ENCODE measurements around the gene PHAF1. TPM values are rescaled to one million over a fixed set of nuclear protein-coding genes. Genes with fewer than 3 reads are reported as not detected.

The PHAF1 gene
- total and polyA plus RNA-seq, 2 of the 13 experiments (the other 11 are each of a cell fraction or from before 2014, with no cell fraction given) = 48.3 to 174 TPM

DNA sequence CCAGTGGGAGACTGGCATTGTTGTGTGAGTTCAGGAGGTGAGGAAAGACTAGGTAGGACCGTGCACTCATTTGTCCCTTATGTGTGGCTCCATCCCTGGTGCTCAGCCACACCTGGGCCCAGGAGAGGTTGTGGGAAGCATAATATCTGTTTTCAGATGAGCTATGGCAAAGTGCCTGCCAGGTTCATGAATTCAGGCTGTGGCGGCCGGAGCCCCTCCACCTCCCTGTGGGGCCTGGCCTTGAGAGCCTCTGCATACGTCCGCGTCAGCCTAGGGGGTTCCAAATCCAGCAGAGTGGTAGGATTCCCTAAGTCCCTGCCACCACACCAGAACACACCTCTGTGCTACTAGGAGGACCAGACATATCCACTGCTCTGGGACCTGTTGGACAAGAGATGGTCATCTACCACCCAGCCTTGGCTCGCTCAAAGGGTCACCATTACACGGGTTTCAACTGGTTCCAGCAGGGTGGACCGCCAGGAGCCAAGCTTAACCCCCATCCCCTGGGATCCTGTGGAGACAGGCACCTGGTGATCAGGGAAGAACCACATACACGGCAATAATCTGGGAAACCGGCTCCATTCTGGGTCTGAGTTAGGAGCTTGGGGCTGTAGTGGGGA is 39.0 kb downstream of the PHAF1 start (continued):
- no peak for TF ChIP-seq ZNF232 (CRISPR knock-in tag; IDR thresholded peaks at IDR 0.05; ENCODE audit: borderline replicate concordance)
- no peak for TF ChIP-seq DNMT1 (CRISPR knock-in tag; IDR thresholded peaks at IDR 0.05)
- TF ChIP-seq NKX3-1 (CRISPR knock-in tag; IDR thresholded peaks at IDR 0.05) = no peak
- no peak for TF ChIP-seq KDM2A (CRISPR knock-in tag; IDR thresholded peaks at IDR 0.05; ENCODE audit: borderline replicate concordance, low read depth)
- TF ChIP-seq AGO2 (optimal IDR thresholded peaks at IDR 0.05; ENCODE audit: low read depth, low read length) = no peak
- TF ChIP-seq SNAPC4 (CRISPR knock-in tag; IDR thresholded peaks at IDR 0.05) = no peak
- no peak for TF ChIP-seq MXD4 (CRISPR knock-in tag; IDR thresholded peaks at IDR 0.05)
- no peak for TF ChIP-seq ZNF260 (CRISPR knock-in tag; IDR thresholded peaks at IDR 0.05; ENCODE audit: borderline replicate concordance, low read depth)
- TF ChIP-seq SP5 (CRISPR knock-in tag; IDR thresholded peaks at IDR 0.05; ENCODE audit: borderline replicate concordance, low read depth) = no peak

All from HepG2 (cell line).